Keratinocyte (primary cell): Measurements from ENCODE around the gene SLC12A8.

Experiments
- EZH2 ChIP-seq: IDR thresholded peaks from one replicate; pipeline ENCODE4 v1.6.1; 2012; ENCODE audit warnings: inconsistent platforms, mild to moderate bottlenecking, low read length, moderate library complexity
- TF ChIP-seq, protein P1 (sequence below), 3 experiments: IDR thresholded peaks in 1 of 3; conservative IDR thresholded peaks in 1 of 3; optimal IDR thresholded peaks in 1 of 3; 2 replicates in 2 of 3; 3 replicates in 1 of 3; pipeline versions ENCODE3 to v1.5.1; 2011; ENCODE audit warnings: low read length in 3 of 3, mild to moderate bottlenecking in 3 of 3, moderate library complexity in 2 of 3, control low read depth in 1 of 3, inconsistent platforms in 1 of 3; ENCODE audit not compliant: insufficient read depth in 2 of 3; ENCODE audit errors: extremely low read depth in 1 of 3

DNA sequence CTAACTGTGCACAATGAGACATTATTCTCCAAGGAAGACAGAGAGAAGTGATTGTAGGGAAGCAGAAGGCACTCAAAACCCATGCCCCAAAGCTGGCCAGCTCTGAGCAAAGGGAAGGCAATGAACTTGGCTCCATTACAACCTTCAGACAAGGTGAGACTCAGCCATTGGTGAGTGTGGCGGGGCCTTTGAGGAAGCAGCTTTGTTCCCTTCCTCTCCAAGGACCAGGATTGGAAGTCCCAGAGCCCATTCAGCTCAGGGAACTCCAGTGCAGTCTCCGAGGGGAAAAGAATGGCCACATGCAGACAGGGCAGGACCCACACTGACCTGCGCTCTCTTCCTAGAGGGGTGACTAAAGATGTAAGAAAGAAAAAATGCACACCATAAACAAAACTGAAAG is 179.9 kb downstream of the SLC12A8 start:
- TF ChIP-seq, protein P1, sequence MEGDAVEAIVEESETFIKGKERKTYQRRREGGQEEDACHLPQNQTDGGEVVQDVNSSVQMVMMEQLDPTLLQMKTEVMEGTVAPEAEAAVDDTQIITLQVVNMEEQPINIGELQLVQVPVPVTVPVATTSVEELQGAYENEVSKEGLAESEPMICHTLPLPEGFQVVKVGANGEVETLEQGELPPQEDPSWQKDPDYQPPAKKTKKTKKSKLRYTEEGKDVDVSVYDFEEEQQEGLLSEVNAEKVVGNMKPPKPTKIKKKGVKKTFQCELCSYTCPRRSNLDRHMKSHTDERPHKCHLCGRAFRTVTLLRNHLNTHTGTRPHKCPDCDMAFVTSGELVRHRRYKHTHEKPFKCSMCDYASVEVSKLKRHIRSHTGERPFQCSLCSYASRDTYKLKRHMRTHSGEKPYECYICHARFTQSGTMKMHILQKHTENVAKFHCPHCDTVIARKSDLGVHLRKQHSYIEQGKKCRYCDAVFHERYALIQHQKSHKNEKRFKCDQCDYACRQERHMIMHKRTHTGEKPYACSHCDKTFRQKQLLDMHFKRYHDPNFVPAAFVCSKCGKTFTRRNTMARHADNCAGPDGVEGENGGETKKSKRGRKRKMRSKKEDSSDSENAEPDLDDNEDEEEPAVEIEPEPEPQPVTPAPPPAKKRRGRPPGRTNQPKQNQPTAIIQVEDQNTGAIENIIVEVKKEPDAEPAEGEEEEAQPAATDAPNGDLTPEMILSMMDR (optimal IDR thresholded peaks at IDR 0.05 in 1 of 3, IDR thresholded peaks at IDR 0.05 in 1 of 3, conservative IDR thresholded peaks at IDR 0.05 in 1 of 3; ENCODE audit: extremely low read depth in 1 of 3, insufficient read depth in 2 of 3, low read length in 3 of 3) = no peak
- no peak for TF ChIP-seq EZH2
